GM06990 (cell line): ENCODE measurements around the gene SCFD1.

Experiments used
- DNase-seq: peaks from one replicate; pipeline ENCODE4 v3.0.0-alpha.2; 2011; ENCODE audit not compliant: insufficient read length; ENCODE audit errors: extremely low read depth
- H3K27me3 ChIP-seq: replicated peaks from 2 replicates; pipeline ENCODE4 v1.6.0; 2011; ENCODE audit warnings: low read length; ENCODE audit not compliant: control insufficient read depth, insufficient read depth
- H3K36me3 ChIP-seq: 2 replicates; pipeline ENCODE4 v1.5.1; 2011; ENCODE audit warnings: low read length; ENCODE audit not compliant: control insufficient read depth, insufficient read depth
- H3K4me3 ChIP-seq: replicated peaks from 2 replicates; pipeline ENCODE4 v1.5.1; 2011; ENCODE audit warnings: low read depth, mild to moderate bottlenecking, control low read depth, low read length
- TF ChIP-seq, protein P1 (sequence below): IDR thresholded peaks from 2 replicates; pipeline ENCODE4 v1.5.1; 2011; ENCODE audit warnings: low read length, control low read depth, mild to moderate bottlenecking, inconsistent platforms; ENCODE audit not compliant: insufficient read depth, poor library complexity, severe bottlenecking

The SCFD1 gene

DNA sequence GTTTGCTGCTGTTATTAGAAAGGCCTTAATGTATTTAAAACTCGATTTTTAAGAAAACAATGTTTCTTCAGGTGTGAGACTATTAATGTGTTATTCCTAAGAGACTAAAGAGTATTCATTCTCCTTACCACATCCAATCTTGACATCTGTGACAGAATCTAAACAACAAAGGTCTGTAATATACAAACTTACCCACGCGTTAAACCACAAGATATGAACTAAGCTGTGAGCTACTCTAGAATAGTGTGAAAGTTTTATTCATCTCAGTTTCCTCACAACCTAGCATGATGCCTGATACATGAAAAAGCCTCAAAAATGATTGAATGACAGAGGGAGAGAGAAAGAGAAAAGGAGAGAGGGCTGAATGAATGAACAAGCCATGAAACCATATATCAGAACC is 135.0 kb downstream of the SCFD1 start:
- H3K36me3 ChIP-seq: no peaks in the 10 kb centered on the region
- no peak overlapping the region for H3K4me3 ChIP-seq
- no peak for DNase-seq
- TF ChIP-seq, protein P1, sequence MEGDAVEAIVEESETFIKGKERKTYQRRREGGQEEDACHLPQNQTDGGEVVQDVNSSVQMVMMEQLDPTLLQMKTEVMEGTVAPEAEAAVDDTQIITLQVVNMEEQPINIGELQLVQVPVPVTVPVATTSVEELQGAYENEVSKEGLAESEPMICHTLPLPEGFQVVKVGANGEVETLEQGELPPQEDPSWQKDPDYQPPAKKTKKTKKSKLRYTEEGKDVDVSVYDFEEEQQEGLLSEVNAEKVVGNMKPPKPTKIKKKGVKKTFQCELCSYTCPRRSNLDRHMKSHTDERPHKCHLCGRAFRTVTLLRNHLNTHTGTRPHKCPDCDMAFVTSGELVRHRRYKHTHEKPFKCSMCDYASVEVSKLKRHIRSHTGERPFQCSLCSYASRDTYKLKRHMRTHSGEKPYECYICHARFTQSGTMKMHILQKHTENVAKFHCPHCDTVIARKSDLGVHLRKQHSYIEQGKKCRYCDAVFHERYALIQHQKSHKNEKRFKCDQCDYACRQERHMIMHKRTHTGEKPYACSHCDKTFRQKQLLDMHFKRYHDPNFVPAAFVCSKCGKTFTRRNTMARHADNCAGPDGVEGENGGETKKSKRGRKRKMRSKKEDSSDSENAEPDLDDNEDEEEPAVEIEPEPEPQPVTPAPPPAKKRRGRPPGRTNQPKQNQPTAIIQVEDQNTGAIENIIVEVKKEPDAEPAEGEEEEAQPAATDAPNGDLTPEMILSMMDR: no peak
- H3K27me3 ChIP-seq: no peaks in the 10 kb centered on the region

DNA sequence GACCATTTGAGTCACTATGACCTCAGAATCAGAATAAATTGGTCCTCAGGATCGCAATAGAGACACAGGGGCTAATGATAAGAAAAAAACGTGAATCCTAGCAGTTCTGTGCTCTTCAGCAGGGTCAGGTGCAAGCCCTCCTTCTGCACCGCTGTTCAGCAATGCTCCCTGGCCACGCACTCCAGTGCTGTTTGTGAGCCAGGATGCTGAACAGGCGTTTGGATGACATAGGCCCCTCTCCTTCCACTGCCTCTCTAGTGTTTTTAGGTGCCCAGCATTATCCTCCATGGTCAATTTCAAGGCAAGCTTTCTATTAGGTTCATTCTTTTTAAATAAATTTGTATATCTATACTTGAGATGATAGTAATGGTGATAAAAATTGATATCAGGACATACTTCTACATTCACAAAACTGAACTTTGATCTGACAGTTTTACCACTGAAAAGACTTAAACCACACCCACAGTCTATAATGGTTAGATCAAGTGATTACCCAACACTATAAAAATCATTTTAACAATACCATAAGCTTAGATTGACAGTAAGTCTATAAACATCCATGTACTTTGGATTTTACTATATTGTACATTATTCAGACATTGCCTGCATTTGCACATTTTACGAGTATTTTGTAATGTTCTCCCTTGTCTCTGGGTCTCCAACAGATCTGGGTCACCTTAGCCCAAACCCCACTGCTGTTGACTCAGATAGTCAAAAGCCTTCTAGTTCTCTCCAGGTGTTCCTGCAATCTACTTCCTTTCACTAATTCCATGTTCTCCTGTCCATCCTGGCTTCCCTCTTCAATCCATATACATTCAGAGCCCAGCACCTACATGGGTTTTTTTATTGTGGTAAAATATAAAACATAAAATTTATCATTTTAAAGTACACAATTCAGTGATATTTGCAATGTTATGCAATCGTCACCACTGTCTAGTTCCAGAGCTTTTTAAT is 137.3 kb downstream of the SCFD1 start:
- no peak overlapping the region for H3K4me3 ChIP-seq
- DNase-seq: no peak
- TF ChIP-seq, protein P1: no peak
- H3K27me3 ChIP-seq: no peaks in the 10 kb centered on the region
- no peaks in the 10 kb centered on the region for H3K36me3 ChIP-seq

DNA sequence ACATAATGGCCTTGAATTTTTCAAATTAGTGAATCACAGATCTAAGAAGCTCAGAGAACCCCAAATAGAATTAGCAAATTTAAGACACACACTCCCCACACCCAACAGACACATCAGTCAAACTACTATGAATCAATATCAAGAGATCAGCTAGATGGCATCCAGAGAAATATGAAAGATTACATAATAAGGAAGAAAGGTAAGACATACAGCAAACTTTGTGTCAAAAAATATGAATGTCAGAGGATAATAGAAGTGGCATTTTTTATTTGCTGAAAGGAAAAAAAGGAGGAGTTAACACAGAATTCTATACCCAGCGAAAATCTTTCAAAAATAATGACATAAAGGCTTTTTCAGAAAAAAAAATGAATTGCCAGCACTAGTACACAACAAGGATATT is 141.8 kb downstream of the SCFD1 start:
- TF ChIP-seq, protein P1: no peak
- Histone ChIP-seq H3K36me3 (no peaks in the 10 kb centered on the region), H3K4me3 (no peak overlapping the region), H3K27me3 (no peaks in the 10 kb centered on the region)
- DNase-seq: no peak

DNA sequence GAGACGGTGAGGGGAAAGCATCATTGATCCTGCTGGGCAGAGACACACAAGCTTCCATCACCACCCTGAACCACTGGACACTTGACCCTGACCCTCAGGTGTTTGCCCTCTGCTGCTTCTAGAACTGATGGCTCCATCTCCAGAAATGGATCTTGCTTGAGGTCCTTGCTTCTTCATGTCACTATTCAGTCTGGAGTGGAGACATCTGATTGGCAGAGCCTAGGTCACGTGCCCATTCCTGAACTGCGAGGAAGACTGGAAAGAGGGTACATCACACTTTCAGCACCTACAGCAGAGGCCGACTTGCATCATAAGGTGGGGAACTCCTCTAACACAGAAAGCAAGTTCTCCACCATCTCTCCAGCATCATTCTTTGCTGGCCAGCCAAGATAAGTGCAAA is 145.5 kb downstream of the SCFD1 start:
- H3K27me3 ChIP-seq: no peaks in the 10 kb centered on the region
- no peak overlapping the region for H3K4me3 ChIP-seq
- TF ChIP-seq, protein P1: no peak
- no peak for DNase-seq
- no peaks in the 10 kb centered on the region for H3K36me3 ChIP-seq

DNA sequence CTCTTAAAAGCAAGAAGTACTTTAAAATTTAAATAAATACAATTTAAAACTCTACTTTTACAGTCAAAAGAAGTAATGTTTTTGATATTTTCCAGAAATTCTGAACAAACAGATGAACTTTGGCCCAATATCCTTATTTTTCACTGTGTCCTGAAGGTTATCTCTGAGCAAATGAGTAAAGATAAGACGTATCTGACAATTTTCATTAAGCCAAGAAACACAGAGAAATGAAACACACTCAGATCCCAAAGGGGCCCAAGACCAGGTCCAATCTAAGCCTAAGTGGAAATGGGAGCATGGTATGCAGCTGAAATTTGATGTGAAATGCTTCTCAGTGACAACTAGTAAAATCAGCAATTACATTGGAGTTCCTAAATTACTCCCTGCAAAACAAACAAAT is 146.7 kb downstream of the SCFD1 start:
- H3K27me3 ChIP-seq: no peaks in the 10 kb centered on the region
- H3K36me3 ChIP-seq: no peaks in the 10 kb centered on the region
- no peak for DNase-seq
- H3K4me3 ChIP-seq: no peak overlapping the region
- TF ChIP-seq, protein P1: no peak
